NCI-H2107 treated with DMSO at 0.1 percent for 48 hours (cell line): Measurements from ENCODE around the gene SNRK.

Source experiments
- DNase-seq: peaks from one replicate; lab custom pipeline; 2025; ENCODE audit not compliant: unreplicated experiment; lab: John Stamatoyannopoulos, UW

The SNRK gene

GRCh38 chr3:43307226-43307625 is 20.9 kb downstream of the SNRK start:
- no peak for DNase-seq

DNA sequence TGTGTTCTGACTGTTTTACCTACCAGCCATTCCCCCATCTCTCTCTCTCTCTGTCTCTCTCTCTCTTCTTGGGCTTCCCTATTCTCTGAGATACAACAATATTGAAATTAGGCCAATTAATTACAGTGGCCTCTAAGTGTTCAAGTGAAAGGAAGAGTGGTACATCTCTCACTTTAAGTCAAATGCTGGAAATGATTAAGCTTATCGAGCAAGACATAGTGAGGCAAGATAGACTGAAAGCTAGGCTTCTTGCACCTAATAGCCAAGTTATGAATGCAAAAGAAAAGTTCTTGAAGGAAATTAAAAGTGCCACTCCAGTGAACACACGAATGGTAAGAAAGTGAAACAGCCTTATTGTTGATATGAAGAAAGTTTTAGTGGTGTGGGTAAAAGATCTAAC is 21.3 kb downstream of the SNRK start:
- DNase-seq: no peak

GRCh38 chr3:43309372-43310305 is 23.3 kb downstream of the SNRK start:
- DNase-seq: no peak

- no peak for DNase-seq
These were observed 30.6 kb downstream of the SNRK start for GRCh38 chr3:43316783-43317460.

DNA sequence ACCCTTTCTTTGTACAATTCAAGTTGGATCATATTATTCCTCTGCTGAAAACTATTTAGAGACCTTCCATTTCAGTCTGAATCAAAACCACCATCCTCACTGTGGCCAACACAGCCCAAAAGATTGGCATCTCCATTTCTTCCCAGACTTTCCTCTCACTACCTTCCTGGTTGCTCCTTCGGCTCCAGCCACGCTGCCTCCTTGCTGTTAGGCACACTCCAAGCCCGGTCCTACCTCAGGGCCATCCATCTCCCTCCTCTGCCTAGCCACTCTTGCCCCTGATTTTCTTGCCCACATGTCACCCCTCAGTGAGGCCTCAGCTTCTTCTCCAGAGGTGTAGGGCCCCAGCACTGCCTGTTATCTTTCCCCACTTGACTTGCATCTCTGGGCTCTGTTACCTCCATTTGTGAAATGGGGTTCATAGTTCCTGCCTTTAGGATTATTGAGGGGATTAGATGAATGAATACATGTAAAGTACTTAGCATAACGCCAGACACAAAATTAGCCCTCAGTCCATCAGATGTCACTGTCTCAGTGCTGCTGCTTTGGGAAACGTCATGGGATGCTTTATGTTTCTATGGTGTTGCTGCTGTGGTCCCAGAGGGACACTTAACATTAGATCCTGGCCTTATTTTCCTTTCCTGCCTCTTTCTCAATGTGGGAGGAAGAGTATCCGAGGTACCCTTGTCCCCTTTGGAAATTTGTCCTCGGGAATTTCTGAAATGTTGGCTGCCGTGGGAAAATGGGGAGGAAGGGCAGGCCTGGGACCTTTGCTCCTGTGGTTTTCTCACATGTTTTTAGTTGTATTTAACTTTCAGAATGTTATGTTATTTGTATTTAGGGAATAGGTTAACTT is 31.3 kb downstream of the SNRK start:
- DNase-seq: no peak

- DNase-seq: no peak
These were observed 33.0 kb downstream of the SNRK start for GRCh38 chr3:43319376-43319775.

DNA sequence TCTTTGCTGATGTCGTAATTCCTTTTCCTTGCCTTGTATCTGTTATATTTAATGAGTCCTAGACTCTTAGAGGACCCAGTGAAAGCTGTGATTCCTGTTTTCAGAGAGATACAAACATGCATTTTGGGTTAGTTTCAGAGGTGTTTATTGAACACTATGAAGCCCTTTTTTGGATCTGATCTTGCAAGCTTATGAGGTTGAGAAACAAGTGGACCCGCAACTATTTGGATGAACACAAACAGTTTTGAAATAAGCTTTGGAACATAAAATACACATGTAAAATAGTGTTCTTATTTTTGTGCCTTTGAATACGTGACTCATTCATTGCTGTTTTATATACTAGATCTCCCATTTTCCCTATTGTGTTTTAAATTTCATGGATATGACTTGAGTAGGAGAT is 33.5 kb downstream of the SNRK start:
- DNase-seq: no peak

GRCh38 chr3:43320288-43320687 is 33.9 kb downstream of the SNRK start:
- DNase-seq: no peak

DNA sequence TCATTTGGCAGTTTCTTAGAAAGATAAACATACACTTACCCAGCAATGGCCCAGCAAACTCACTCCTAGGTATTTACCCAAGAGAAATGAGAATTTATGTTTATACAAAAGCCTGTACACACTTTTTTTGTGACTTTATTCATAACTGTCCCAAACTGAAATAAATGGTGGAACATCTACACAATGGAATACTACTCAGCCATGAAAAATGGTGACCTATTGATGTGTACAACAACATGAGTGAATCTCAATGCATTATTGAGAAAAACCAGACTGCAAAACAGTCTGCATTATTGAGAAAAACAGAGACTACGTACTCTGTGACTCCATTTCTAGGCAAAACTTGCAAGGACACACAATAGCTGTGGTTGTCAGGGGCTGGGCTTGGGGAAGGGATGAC is 37.2 kb downstream of the SNRK start:
- DNase-seq: no peak

- DNase-seq: no peak
These were observed 40.7 kb downstream of the SNRK start for GRCh38 chr3:43326891-43327581.

GRCh38 chr3:43327582-43327979 is 41.2 kb downstream of the SNRK start:
- DNase-seq: no peak

GRCh38 chr3:43328653-43329052 is 42.3 kb downstream of the SNRK start:
- DNase-seq: no peak

- no peak for DNase-seq
These were observed 44.6 kb downstream of the SNRK start for GRCh38 chr3:43330981-43331380.

DNA sequence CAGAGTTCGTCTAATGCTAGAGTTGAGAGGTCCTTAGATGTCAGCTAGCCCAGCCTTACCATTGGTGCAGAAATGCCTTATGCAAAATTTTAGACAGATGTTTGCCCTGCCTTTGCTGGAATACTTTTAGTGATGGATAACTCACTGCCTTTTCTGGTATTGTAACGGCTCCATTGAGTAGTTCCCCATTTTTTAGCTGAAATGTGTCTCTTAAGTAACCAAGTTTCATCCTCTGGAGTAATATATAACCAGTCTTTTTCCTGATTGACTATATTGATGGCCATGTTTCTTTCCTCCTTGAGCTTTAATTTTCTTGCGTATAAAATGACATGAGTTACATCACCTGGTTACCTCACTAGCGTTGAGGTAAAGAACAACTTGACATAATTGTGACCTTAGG is 45.0 kb downstream of the SNRK start:
- DNase-seq: no peak

DNA sequence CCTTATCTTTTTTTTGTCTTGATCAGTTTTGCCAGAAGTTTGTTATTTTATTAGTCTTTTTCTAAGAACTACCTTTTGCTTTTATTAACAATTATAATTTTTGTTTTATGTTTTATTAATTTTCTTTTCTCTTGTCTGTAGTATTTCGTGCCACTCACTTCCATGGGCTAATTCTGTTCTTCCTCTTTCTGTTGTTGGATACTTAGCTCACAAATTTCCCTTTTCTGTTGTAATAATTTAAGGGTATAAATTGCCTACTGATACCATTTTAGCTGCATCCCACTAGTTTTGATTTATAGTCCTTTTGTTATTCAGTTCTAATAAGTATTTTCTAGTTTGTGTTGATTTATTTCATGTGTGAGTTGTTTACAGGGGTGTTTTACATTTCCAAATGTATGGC is 48.6 kb downstream of the SNRK start:
- no peak for DNase-seq

DNA sequence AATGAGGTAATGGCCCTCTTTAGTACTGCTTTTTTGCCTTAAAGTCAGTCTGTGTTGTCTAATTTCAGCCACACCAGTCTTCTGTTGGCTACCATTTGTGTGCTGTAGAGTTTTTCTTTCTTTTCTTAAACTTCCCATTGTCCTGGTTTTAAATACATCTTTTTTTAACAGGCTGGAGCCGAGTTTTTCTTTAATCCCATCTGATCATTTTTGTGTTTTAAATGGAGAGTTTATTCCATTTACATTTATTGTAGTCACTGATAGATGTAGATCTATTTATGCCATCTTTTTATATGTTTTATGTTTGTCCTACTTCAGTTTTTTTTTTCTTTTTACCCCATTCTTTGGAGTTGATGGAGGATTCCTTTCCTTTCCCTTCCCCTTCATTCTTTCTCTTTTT is 49.5 kb downstream of the SNRK start:
- no peak for DNase-seq

- DNase-seq: no peak
These were observed 52.0 kb downstream of the SNRK start for GRCh38 chr3:43338295-43338694.

- no peak for DNase-seq
These were observed 54.1 kb downstream of the SNRK start for GRCh38 chr3:43340403-43340802.

GRCh38 chr3:43341788-43342187 is 55.4 kb downstream of the SNRK start:
- DNase-seq: no peak

GRCh38 chr3:43343185-43343584 is 56.8 kb downstream of the SNRK start:
- no peak for DNase-seq

DNA sequence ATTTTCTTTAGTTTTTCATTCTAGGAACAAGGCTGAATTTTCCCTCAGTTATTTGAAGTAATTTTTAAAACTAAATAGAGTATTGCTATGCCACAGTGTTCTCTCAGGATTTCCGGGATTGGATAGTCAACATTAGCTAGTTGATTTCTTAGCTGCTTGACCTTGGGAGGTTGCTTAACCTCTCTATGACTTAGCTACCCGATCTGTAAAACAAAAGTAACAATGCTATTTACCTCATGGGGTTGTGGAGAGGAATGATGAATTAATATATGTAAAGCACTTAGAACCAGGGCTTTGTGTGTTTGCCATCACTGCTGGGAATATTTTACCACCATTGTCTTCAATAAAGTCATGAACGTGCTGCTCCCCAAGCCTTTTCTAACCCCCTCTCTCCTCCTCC is 57.5 kb downstream of the SNRK start:
- no peak for DNase-seq
